Heart left ventricle (tissue), 16 donors: Measurements from ENCODE around the gene PBX3. TPM values are rescaled to one million over a fixed set of nuclear protein-coding genes. Genes with fewer than 3 reads are reported as not detected.

ENCODE experiments used
- ATAC-seq, 4 donors: fragments of 200-7000 bp; cut with Tn5 transposase; one replicate each; pipeline ENCODE4 v1.9.1; 2020 to 2022; ENCODE audit warnings: moderate library complexity in 4 of 4, mild to moderate bottlenecking in 3 of 4, moderate number of reproducible peaks in 1 of 4
- DNase-seq, 5 donors: peaks; one replicate each; pipeline ENCODE4 v3.0.0-alpha.2; 2020
- H3K27ac ChIP-seq, 12 donors: fragments of 200-600 bp; sonication (generic) in 4 of 12; one replicate each; pipeline versions ENCODE4 v1.5.0 to v1.8.0; 2016 to 2022; ENCODE audit warnings: mild to moderate bottlenecking in 2 of 12
- H3K27me3 ChIP-seq, 9 donors: fragments of 200-600 bp; sonication (generic) in 2 of 9; one replicate each; pipeline versions ENCODE4 v1.5.1 to v1.8.0; 2016 to 2022; ENCODE audit warnings: mild to moderate bottlenecking in 3 of 9
- H3K36me3 ChIP-seq, 9 donors: fragments of 200-600 bp; sonication (generic) in 2 of 9; one replicate each; pipeline versions ENCODE4 v1.5.0 to v1.8.0; 2018 to 2022; ENCODE audit warnings: mild to moderate bottlenecking in 2 of 9
- H3K4me1 ChIP-seq, 12 donors: fragments of 200-600 bp; sonication (generic) in 4 of 12; one replicate each; pipeline versions ENCODE4 v1.5.0 to v1.8.0; 2016 to 2022; ENCODE audit warnings: mild to moderate bottlenecking in 3 of 12
- H3K4me3 ChIP-seq, 12 donors: fragments of 200-600 bp; sonication (generic) in 4 of 12; one replicate each; pipeline versions ENCODE4 v1.5.0 to v1.8.0; 2017 to 2022; ENCODE audit warnings: mild to moderate bottlenecking in 9 of 12, moderate library complexity in 4 of 12
- H3K9me3 ChIP-seq, 12 donors: fragments of 200-600 bp; sonication (generic) in 4 of 12; one replicate each; pipeline versions ENCODE4 v1.5.0 to v1.8.0; 2016 to 2022; ENCODE audit warnings: mild to moderate bottlenecking in 1 of 12
- POLR2A ChIP-seq, 2 donors: fragments of 450-650 bp; IDR thresholded peaks; one replicate each; pipeline ENCODE4 v1.6.1; 2017; ENCODE audit warnings: antibody characterized with exemption in 2 of 2, mild to moderate bottlenecking in 2 of 2, moderate library complexity in 2 of 2
- WGBS, 4 donors: extraction: QIAGEN DNeasy Blood & Tissue Kit in 2 of 4; methylation state at CpG; one replicate each; pipeline versions ENCODE4 v1.1.5 to v1.1.7; 2013 to 2018; 5-methylcytosine and 5-hydroxymethylcytosine counted together
- intact Hi-C, 10 donors: fragments of 100-400 bp; cut with DNase I; formaldehyde crosslinking; loops; one replicate each; pipeline versions ENCODE4 v1.11.1 to v1.14.2; 2022
- polyA plus RNA-seq, 2 donors: library from polyadenylated mRNA; stranded (reverse); fragments of 200-250 nt; gene quantifications; one replicate each; pipeline ENCODE4 v1.2.3, GENCODE V29; 2013
- total RNA-seq, 9 donors: library from RNA; depleted of rRNA in 2 of 9; stranded (reverse); fragments of >200 nt in 2 of 9; fragmentation: NEBNext Ultra II Directional in 3 of 9; extraction: Animal tissue kit (Norgen Biotek cat#: 25700) in 3 of 9; gene quantifications; one replicate each; pipeline versions ENCODE4 v1.1.0 to v1.2.4, GENCODE V29; 2016 to 2023
- TF ChIP-seq, protein P1 (sequence below), 12 donors: fragments of 200-600 bp; sonication (generic) in 4 of 12; IDR thresholded peaks; one replicate each; pipeline versions ENCODE4 v1.5.0 to v1.8.0; 2018 to 2022; ENCODE audit warnings: antibody characterized with exemption in 12 of 12, mild to moderate bottlenecking in 5 of 12
- donor health status: ischemic (EF 13 %, LVEDD 7.1; RV severe dilation, severe dysfunction).
- donor health status: healthy with polysubstance abuse.
- donor health status: DM: no; HTN: yes; CAD: no.
- donor health status: DM: no; HTN: no; CAD: no.
- donor health status: ischemic (EF 25% LVEDD 6.9; RV normal size, moderate dysfunction).
- donor health status: ischemic (EF 25% LVEDD 5.7; RV mildly dilated, moderate dysfunction).
- donor health status: healthy.
- donor health status: DM: yes; HTN: yes; CAD: no.
- donor health status: ischemic (EF 35%, LVEDD 5.7; RV mildly dilated, moderate dysfunction).
- donor health status: nonischemic (EF 11% LVEDD 7.7; RV severe dilation, severe dysfunction).
- donor health status: DM: yes; HTN: yes; CAD: no.
- donor health status: PGD.
- donor health status: ischemic (EF 29% LVEDD 5.4; RV normal size, mild dysfunction).
- donor health status: nonischemic (EF 23%, LVEDD 6.1; RV moderate dilation, normal function).

PBX3 gene
- total and polyA plus RNA-seq, 11 donors = 14.8 to 76.1 (median 53.4) TPM

- no peak for DNase-seq
- peaks cover 0 to 24% (median 6%) of the 10 kb centered on the region in 12 donors for H3K4me1 ChIP-seq
- intact Hi-C loops = no loop called here
- H3K36me3 ChIP-seq = no peaks in the 10 kb centered on the region
- H3K4me3 ChIP-seq = no peak overlapping the region
- peaks cover 0 to 5% (median 0%) of the 10 kb centered on the region in 12 donors for H3K9me3 ChIP-seq
- TF ChIP-seq, protein P1, sequence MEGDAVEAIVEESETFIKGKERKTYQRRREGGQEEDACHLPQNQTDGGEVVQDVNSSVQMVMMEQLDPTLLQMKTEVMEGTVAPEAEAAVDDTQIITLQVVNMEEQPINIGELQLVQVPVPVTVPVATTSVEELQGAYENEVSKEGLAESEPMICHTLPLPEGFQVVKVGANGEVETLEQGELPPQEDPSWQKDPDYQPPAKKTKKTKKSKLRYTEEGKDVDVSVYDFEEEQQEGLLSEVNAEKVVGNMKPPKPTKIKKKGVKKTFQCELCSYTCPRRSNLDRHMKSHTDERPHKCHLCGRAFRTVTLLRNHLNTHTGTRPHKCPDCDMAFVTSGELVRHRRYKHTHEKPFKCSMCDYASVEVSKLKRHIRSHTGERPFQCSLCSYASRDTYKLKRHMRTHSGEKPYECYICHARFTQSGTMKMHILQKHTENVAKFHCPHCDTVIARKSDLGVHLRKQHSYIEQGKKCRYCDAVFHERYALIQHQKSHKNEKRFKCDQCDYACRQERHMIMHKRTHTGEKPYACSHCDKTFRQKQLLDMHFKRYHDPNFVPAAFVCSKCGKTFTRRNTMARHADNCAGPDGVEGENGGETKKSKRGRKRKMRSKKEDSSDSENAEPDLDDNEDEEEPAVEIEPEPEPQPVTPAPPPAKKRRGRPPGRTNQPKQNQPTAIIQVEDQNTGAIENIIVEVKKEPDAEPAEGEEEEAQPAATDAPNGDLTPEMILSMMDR (IDR thresholded peaks at IDR 0.05) = no peak
- no peak for TF ChIP-seq POLR2A (IDR thresholded peaks at IDR 0.05)
- H3K27me3 ChIP-seq = no peaks in the 10 kb centered on the region
- no peak overlapping the region for H3K27ac ChIP-seq
- no peak for ATAC-seq
- 55 to 68% (median 64%) methylated on average over 1 of the region's 1 CpG for WGBS, 4 donors
Measured at GRCh38 chr9:125850763-125851162, 103.6 kb downstream of the PBX3 start.

DNA sequence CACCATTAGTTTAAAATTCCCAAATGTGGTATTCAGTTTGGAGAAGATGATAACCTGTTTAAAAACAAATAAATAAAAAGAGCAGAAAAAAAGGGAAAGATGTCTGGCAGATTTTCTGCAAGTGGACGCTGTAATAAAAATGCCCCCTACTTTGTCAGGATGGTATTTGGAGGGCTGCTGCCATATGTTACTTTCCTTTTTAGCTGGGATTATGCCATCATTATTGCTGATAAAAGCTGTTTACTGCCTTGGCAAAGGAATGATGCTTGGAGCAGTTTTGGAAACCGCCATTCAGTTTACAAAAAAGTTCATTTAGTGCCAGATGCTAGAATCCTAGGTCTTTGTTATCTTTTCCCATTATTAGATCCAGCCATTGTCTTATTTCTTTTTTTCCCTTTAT, 104.8 kb downstream of the PBX3 start:
- Histone ChIP-seq H3K9me3 (peaks cover 0 to under 1% (median 0%) of the 10 kb centered on the region in 12 donors), H3K4me3 (no peak overlapping the region), H3K27ac (no peak overlapping the region), H3K36me3 (no peaks in the 10 kb centered on the region), H3K4me1 (peaks cover 0 to 24% (median 6%) of the 10 kb centered on the region in 12 donors), H3K27me3 (no peaks in the 10 kb centered on the region)
- intact Hi-C loops = no loop called here
- WGBS, 4 donors = 65 to 69% (median 68%) methylated on average over 2 of the region's 2 CpGs
- TF ChIP-seq, protein P1 (IDR thresholded peaks at IDR 0.05) = no peak
- TF ChIP-seq POLR2A (IDR thresholded peaks at IDR 0.05) = no peak
- no peak for ATAC-seq
- no peak for DNase-seq

- ATAC-seq (no peak), DNase-seq (no peak)
- no peaks in the 10 kb centered on the region for H3K27me3 ChIP-seq
- TF ChIP-seq, protein P1 (IDR thresholded peaks at IDR 0.05) = no peak
- TF ChIP-seq POLR2A (IDR thresholded peaks at IDR 0.05) = no peak
- WGBS, 4 donors = 90 to 96% (median 93%) methylated on average over 2 of the region's 2 CpGs
- no peaks in the 10 kb centered on the region for H3K9me3 ChIP-seq
- H3K4me1 ChIP-seq = peaks cover 0 to 24% (median 6%) of the 10 kb centered on the region in 12 donors
- intact Hi-C loops = no loop called here
- no peak overlapping the region for H3K4me3 ChIP-seq
- H3K27ac ChIP-seq = no peak overlapping the region
- H3K36me3 ChIP-seq = no peaks in the 10 kb centered on the region
Measured at GRCh38 chr9:125852386-125852785, 105.2 kb downstream of the PBX3 start.

- no peak for ATAC-seq
- Histone ChIP-seq H3K27me3 (no peaks in the 10 kb centered on the region), H3K4me1 (peaks cover 0 to 24% (median 6%) of the 10 kb centered on the region in 12 donors), H3K27ac (no peak overlapping the region), H3K9me3 (no peaks in the 10 kb centered on the region), H3K36me3 (no peaks in the 10 kb centered on the region), H3K4me3 (no peak overlapping the region)
- intact Hi-C loops = no loop called here
- DNase-seq = no peak
- TF ChIP-seq POLR2A (IDR thresholded peaks at IDR 0.05) = no peak
- TF ChIP-seq, protein P1 (IDR thresholded peaks at IDR 0.05) = no peak
Measured at GRCh38 chr9:125854553-125855275, 107.5 kb downstream of the PBX3 start.
